ENCODE results near the gene CYTH1. TPM values are rescaled to one million over a fixed set of nuclear protein-coding genes. Genes with fewer than 3 reads are reported as not detected.

The CYTH1 gene
- total and polyA plus RNA-seq, 10 of the 15 experiments (the other 5 are each of a cell fraction or from before 2014, with no cell fraction given): 6.6 to 188 (median 145) TPM

- peak; percentile 72 for TF ChIP-seq MAX (IDR thresholded peaks at IDR 0.05; ENCODE audit: low read depth, low read length)
- TF ChIP-seq CBX5 (IDR thresholded peaks at IDR 0.05; ENCODE audit: low read depth): no peak
- peak; percentile 62 for TF ChIP-seq EED (IDR thresholded peaks at IDR 0.05; ENCODE audit: low read depth)
- peak; percentile 23; the same call in 1 of the 2 replicates for TF ChIP-seq MTA2 (IDR thresholded peaks at IDR 0.05; ENCODE audit: low read depth)
- TF ChIP-seq MYC (IDR thresholded peaks at IDR 0.05; ENCODE audit: insufficient read depth, insufficient read length, insufficient replicate concordance, low read length, severe bottlenecking): peak; percentile 72
- TF ChIP-seq POLR2AphosphoS5 (IDR thresholded peaks at IDR 0.05; ENCODE audit: low read length): 0 out of 2 replicates have a peak, but pooled peaks have one; percentile 48
Observed at GRCh38 chr17:78716814-78717393, 65.2 kb downstream of the CYTH1 start (continued).

GRCh38 chr17:78716292-78716691 lies 65.8 kb downstream of the CYTH1 start:
- Histone ChIP-seq H3K4me3 (peak overlapping the region; percentile 37; the same call in 1 of the 2 replicates), H3K27me3 (replicated peaks in 1 of 2; ENCODE audit: control insufficient read depth in 2 of 2, insufficient read depth in 2 of 2, low read length in 1 of 2) (no peaks in the 10 kb centered on the region), H3K9me3 (replicated peaks; ENCODE audit: control insufficient read depth, insufficient read depth, low read length) (no peaks in the 10 kb centered on the region), H3K79me2 (ENCODE audit: control insufficient read depth, insufficient read depth, low read length) (peaks cover 100% of the 10 kb centered on the region), H3K27ac (ENCODE audit: control insufficient read depth, insufficient read depth) (peak overlapping the region; percentile 87), H3K4me1 (ENCODE audit: control insufficient read depth, insufficient read depth, low read length) (peaks cover 58% of the 10 kb centered on the region), H3K9ac (ENCODE audit: control insufficient read depth, insufficient read depth, low read length) (peak overlapping the region; percentile 55; the same call in 1 of the 2 replicates), H2AFZ (ENCODE audit: control insufficient read depth, low read depth, low read length) (no peak overlapping the region), H3K4me2 (ENCODE audit: control insufficient read depth, insufficient read depth) (peak overlapping the region; percentile 90), H3K36me3 (ENCODE audit: control insufficient read depth in 2 of 2, insufficient read depth in 2 of 2, low read length in 1 of 2) (peaks cover 0 to 3% of the 10 kb centered on the region in 2 experiments; a peak in 1 of 4 replicates), H4K20me1 (ENCODE audit: control insufficient read depth, insufficient read depth) (no peaks in the 10 kb centered on the region)
- peak; percentile 39 for TF ChIP-seq CUX1 (IDR thresholded peaks at IDR 0.05; ENCODE audit: insufficient replicate concordance, low read depth, low read length)
- TF ChIP-seq NFIC (IDR thresholded peaks at IDR 0.05; ENCODE audit: low read depth, low read length): no peak
- DNase-seq (ENCODE audit: low read depth, low spot score) (no peak), FAIRE-seq (no peak), ATAC-seq (no peak)
- ChIA-PET SMC1A (ENCODE audit: uncharacterized antibody, unreplicated experiment) (interaction anchor here (0.7 to 16.2 kb wide), 11 partner anchors 8 to 219 kb away, joined by 3 to 490 read pairs (median 7); no protein-coding TSS in a partner anchor), CTCF (interaction anchor here (0.6 to 6.1 kb wide), 11 partner anchors 8 to 64 kb away, joined by 3 to 45 read pairs (median 6); no protein-coding TSS in a partner anchor), POLR2A (interaction anchor here (0.6 to 13.9 kb wide), 9 partner anchors 8 to 126 kb away, joined by 3 to 384 read pairs (median 7); no protein-coding TSS in a partner anchor), RAD21 (ENCODE audit: unreplicated experiment) (interaction anchor here (1.0 to 20.7 kb wide), 6 partner anchors 8 to 64 kb away, joined by 3 to 537 read pairs (median 16); no protein-coding TSS in a partner anchor)
- intact Hi-C loops (cut with micrococcal nuclease; ENCODE audit: unreplicated experiment): no loop called here
- TSS peak; percentile 41 for BruUV-seq (replicated peaks)
- in situ Hi-C loops (cut with MboI): no loop called here
- 0% methylated on average over 1 of the region's 1 CpG for WGBS (ENCODE audit: insufficient coverage, insufficient replicate concordance, low lambda C conversion rate, missing lambda C conversion rate)

Data from GM12878 (cell line).